ENCODE measurements around the gene DFFA.
"Not testable (repeated sequence)": the region's sequence is repeated elsewhere in the genome, so short reads cannot be mapped to it uniquely, and the experiment has no call there.

DNA sequence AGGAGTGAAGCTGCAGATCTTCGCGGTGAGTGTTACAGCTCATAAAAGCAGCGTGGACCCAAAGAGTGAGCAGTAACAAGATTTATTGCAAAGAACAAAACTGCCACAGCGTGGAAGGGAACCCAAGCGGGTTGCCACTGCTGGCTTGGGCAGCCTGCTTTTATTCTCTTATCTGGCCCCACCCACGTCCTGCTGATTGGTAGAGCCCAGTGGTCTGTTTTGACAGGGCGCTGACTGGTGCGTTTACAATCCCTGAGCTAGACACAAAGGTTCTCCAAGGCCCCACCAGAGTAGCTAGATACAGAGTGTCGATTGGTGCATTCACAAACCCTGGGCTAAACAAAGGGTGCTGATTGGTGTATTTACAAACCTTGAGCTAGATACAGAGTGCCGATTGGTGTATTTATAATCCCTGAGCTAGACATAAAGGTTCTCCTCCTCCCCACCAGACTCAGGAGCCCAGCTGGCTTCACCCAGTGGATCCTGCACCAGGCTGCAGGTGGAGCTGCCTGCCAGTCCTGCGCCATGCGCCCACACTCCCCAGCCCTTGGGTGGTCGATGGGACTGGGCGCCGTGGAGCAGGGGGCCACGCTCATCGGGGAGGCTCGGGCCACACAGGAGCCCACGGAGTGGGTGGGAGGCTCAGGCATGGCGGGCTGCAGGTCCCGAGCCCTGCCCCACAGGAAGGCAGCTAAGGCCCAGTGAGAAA lies 46.3 kb downstream of the DFFA start:
- not testable (repeated sequence) for TF ChIP-seq EZH2 (IDR thresholded peaks at IDR 0.05; ENCODE audit: low read length, missing control alignments); CTCF (conservative IDR thresholded peaks at IDR 0.05 in 1 of 2, IDR thresholded peaks at IDR 0.05 in 1 of 2; ENCODE audit: low read depth in 1 of 2, low read length in 2 of 2)
